GM12874 (cell line): ENCODE measurements around the gene COL19A1.

Experiments
- TF ChIP-seq, protein P1 (sequence below): IDR thresholded peaks from 2 replicates; pipeline ENCODE4 v1.5.1; 2011; ENCODE audit warnings: low read depth, mild to moderate bottlenecking, control low read depth, low read length, moderate library complexity; ENCODE audit not compliant: insufficient read depth

The COL19A1 gene

DNA sequence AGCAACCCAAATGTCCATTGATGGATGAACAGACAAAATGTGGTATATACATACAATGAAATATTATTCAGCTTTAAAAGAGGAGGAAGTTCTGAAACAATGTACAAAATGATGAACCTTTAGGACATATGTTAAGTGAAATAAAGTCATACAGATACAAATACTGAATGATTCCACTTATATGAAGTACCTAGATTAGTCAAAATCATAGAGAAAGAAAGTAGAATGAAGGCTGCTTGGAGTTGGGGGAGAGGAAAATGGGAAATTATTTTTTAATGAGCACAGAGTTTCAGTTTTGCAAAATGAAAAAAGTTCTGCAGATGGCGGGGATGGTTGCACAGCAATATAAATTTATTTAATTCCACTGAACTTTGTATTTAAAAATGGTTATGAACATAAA lies 12.4 kb downstream of the COL19A1 start:
- TF ChIP-seq, protein P1, sequence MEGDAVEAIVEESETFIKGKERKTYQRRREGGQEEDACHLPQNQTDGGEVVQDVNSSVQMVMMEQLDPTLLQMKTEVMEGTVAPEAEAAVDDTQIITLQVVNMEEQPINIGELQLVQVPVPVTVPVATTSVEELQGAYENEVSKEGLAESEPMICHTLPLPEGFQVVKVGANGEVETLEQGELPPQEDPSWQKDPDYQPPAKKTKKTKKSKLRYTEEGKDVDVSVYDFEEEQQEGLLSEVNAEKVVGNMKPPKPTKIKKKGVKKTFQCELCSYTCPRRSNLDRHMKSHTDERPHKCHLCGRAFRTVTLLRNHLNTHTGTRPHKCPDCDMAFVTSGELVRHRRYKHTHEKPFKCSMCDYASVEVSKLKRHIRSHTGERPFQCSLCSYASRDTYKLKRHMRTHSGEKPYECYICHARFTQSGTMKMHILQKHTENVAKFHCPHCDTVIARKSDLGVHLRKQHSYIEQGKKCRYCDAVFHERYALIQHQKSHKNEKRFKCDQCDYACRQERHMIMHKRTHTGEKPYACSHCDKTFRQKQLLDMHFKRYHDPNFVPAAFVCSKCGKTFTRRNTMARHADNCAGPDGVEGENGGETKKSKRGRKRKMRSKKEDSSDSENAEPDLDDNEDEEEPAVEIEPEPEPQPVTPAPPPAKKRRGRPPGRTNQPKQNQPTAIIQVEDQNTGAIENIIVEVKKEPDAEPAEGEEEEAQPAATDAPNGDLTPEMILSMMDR: no peak

DNA sequence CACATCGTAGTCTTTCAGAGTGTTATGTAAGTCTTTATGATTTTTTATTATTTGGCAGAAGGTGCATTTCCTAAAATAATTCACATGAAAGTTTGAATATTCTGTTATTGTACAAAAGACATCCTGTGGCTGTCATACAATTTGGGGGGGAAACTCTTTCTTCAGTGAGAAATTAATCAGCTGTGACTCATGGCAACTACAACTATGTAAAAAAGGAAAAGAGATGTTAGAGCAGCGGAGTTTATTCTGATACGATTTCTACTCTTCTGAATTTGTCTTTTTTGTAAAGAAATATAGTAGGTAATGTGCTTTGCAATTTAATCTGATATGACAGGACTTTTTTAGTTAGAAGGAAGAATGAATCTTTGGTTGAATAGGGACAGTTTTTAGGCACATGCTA lies 14.2 kb downstream of the COL19A1 start:
- TF ChIP-seq, protein P1: no peak

- TF ChIP-seq, protein P1: no peak
Measured at GRCh38 chr6:69881322-69882151, 15.2 kb downstream of the COL19A1 start.

DNA sequence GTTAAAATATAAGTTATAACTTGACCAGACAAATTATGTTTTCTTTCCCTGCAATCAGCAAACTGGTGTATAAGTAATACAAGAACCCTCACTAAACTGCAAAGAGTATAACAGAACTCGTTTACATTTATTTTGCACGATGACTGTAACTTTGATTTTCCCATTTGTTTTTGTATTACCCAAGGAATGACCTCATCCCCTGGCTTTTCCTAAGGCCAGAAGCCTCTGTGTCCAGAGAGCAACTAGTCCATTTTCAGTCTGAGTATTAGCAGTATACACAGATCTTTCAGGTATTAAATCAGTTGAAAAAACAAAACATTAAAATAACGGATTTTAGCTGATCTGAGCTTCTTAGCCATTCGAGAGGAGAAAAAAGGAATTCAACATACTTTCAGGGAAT lies 17.2 kb downstream of the COL19A1 start:
- TF ChIP-seq, protein P1: no peak

- TF ChIP-seq, protein P1: no peak
Measured at GRCh38 chr6:69884231-69884630, 17.9 kb downstream of the COL19A1 start.

DNA sequence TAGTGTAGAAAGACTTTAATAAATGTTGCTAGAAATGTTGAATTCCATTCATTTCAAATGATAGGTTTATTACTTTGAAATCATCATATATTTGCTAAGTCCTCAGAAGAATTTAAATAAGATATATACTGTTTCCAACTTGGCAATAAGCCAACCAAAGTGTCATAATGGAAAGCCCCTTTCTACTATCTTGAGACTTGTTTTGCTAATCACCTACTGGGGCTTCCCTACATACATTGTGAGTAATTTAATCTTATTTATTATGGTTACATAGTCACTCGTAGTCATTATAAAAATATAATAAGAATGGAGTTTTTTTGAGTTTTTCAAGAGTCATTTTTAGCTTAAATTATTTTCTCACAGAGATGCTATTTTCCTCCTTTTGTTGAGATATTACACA lies 20.7 kb downstream of the COL19A1 start:
- TF ChIP-seq, protein P1: no peak

DNA sequence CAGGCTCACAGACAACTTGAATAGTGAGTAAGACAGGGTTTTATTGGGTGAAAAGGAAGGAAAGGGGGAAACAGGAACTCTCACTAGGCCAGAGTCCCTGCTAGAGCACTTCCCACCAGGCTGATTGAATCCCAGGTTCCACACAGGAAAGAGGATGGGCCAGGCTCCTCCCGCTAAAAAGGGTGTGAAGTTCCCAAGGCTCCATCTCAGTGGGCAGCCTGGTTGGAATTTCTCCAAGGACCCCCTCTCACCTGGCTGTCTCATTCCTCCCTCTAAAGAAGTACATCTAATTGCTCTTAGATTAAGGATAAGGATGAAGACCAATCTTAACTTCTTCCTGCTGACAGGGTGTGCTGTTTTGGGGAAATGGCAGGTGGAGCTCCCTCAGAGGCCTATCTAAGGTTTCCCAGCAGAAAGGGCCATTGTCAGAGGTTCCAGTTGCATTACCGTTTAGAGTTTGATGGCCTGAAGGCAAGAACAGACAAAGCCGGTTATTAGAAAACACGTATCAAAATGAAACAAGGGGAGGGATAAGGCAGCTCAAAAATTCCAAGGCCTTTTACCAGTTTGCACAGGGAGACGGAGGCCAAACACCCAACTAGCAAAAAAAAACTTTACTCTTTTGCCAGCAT lies 21.5 kb downstream of the COL19A1 start:
- TF ChIP-seq, protein P1: no peak
